MV-4-11 (cell line): ENCODE measurements around the gene DGKB.
A peak's percentile ranks its signal among the peaks of the same experiment; 100 is the strongest.

Experiments used
- DNase-seq: peaks from one replicate; lab custom pipeline; 2025; lab: John Stamatoyannopoulos, UW

DGKB gene

DNA sequence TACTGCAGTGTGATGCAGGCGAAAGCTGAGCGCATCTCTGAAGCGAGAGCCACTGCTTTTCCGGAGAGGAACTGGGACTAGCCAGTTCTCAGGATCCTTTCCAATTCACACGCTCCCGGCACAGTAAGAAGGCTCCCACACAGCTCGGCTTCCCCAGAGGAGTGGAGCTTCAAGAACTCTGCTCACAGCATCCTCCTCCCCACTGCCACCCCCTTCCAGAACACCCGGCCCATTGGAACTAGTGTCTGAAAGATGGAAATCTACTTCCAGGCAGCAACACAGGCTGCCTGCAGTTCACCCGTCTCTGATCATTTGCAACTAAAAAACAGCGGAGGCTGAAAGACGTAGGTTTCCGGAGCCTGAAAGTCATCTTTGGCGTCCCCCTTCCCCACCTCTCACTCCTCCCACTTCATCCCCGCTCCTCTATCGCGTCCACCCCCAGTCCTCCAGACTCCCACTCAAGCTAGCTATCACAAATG is at the start of gene DGKB:
Gene DGKB (minus strand): TSS at position 163 of the 479 bp plus-strand sequence.
- DNase-seq: no peak

GRCh38 chr7:14950013-14950412 is 47.5 kb upstream of the DGKB start:
- DNase-seq: no peak

GRCh38 chr7:14938181-14938580 is 35.6 kb upstream of the DGKB start:
- no peak for DNase-seq

GRCh38 chr7:14937581-14937980 is 35.0 kb upstream of the DGKB start:
- DNase-seq: peak; percentile 27

DNA sequence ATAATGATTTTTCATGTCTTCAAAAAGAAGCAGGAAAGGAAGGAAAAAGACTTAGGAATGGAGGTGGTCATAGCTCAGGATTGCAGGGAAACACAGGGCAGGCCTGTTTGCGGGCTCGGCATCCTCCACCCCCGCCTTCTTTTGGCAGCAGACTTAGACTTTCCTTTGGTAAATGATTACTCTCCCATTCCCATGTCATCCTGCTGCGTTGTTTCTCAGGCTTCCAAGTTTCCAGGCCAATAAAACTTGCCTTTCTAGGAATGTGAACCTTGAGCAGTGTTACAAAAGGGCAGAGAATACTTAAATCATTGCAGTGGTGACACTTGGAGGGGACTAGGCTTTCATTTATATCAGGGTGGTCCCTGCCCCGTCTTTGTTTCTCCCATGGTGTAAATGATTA is 34.0 kb upstream of the DGKB start:
- DNase-seq: no peak

- no peak for DNase-seq
Observed at GRCh38 chr7:14934839-14935238, 32.3 kb upstream of the DGKB start.

GRCh38 chr7:14931511-14932215 is 29.1 kb upstream of the DGKB start:
- DNase-seq: no peak

- no peak for DNase-seq
Observed at GRCh38 chr7:14924398-14924797, 21.8 kb upstream of the DGKB start.

GRCh38 chr7:14911077-14911476 is 8.5 kb upstream of the DGKB start:
- DNase-seq: no peak

GRCh38 chr7:14908697-14909096 is 6.1 kb upstream of the DGKB start:
- DNase-seq: no peak

GRCh38 chr7:14905764-14906163 is 3.2 kb upstream of the DGKB start:
- no peak for DNase-seq

- DNase-seq: no peak
Observed at GRCh38 chr7:14900051-14900450, 2.5 kb downstream of the DGKB start.

DNA sequence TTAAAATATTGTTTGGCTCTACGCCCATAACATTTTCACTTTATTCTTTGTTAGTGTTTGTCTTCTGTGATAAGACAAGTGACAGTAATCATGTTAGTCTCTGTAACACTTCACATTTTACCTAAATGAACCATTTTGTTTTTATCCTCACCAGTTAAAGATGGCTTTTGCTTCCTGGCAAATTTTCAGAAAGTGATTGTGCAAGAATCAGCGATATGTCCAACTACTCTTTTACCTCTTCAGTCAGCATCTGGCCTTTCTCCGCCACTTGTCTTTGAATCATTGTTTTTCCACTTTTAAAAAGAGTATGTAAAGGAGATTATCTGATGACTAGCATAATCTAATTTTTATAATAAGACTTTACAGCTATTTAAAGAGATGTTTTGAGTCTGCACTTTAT is 3.5 kb downstream of the DGKB start:
- DNase-seq: no peak

DNA sequence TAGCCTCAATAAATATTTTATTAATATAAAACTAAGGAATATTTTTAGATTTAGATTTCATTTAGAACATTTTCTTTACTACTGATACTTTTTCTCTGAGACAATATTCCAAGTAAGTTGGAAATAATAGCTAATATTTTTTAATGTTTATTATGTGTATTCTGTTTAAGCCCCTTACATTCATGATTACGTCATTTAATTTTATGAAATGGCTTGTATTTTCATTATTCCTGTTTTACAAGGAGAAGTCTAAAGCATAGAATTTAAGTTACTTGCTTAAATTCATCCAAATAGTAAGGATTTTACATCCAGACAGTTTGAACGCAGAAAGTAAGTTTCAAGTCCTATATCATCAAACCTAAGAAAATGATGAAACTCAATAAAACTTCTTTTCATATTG is 6.1 kb downstream of the DGKB start:
- DNase-seq: no peak

- no peak for DNase-seq
Observed at GRCh38 chr7:14894826-14895225, 7.7 kb downstream of the DGKB start.

GRCh38 chr7:14892961-14893360 is 9.6 kb downstream of the DGKB start:
- no peak for DNase-seq

DNA sequence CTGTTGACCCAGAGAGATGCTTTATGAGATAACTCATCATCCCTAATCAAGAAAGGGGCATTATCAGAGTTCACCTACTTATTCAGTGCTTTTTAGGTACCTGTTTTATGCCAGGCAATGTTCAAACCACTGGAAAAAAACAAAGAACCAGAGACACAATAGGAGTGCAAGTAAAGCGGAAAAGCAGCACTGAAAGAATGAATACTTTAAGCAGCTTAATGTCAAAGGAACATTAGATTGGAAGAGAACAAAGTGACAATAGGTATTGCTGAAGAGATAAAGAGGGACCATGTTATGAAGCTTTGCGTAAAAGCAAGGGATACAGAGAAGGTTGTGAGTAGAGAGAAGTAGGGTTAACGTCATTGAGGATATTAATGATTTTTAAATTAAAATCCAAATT is 11.3 kb downstream of the DGKB start:
- no peak for DNase-seq

GRCh38 chr7:14888962-14889361 is 13.6 kb downstream of the DGKB start:
- no peak for DNase-seq

DNA sequence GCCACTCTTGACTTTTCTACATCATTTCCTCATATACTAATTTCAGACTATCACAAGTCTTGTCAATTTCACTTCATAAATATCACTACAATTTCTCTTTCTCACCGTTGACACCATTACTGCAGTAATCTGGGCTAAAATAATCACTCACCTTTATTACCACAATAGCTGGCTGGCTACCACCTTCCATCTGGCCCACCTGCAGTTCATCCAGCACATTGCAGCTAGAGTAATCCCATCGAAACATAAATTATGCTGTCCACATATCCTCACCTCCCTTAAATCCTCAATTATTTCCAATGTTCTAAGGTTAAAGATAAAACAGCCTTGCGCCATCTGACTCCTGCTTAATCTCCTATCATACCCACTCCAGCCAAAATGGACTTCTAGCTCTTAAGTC is 16.0 kb downstream of the DGKB start:
- DNase-seq: no peak

DNA sequence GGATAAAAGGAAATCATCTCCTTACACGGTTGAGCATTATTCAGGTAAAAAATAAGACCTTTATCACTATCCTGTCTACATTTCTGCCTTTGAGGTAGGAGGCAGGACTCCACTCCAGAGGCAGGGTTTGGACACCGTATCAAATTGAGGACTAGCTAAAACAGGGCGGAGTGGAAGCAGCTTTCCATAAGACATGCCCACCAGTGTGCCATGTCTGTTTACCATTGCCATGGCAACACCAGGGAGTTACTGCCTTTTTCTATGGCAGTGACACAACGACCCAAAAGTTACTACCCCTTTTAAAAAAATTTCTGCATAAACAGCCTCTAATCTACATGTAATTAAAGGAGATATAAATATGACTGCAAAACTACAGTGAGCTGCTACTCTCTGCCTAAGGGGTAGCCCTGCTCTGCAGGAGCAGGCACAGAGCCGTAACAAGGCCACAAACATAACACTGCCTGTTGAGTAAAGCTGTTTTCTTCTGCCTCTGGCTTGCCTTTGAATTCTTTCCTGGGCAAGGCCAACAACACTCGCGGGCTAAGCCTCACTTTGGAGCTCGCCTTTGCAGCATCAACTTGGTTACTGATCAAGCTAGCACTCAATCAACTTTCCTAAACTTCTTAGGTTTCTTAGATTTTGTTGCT is 26.5 kb downstream of the DGKB start:
- no peak for DNase-seq

DNA sequence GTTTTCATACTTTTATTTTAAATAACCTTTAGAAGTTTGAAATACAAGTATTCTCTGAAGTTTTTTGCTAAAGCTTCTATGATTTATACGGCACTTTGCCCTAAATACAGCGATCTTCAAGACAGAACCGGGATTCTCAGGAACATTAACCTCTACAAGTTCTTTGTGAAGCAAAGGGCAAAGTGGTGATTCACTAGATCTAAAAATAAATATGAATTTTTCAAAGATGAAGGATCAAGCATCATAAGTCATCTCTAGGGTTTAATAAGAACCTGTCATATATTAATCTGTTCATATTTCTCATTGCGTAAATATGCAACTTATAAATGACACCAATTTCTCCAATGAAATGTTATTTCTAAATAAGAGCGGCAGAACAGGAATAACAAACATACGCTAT is 30.7 kb downstream of the DGKB start:
- DNase-seq: no peak

- DNase-seq: no peak
Observed at GRCh38 chr7:14870394-14870793, 32.2 kb downstream of the DGKB start.

DNA sequence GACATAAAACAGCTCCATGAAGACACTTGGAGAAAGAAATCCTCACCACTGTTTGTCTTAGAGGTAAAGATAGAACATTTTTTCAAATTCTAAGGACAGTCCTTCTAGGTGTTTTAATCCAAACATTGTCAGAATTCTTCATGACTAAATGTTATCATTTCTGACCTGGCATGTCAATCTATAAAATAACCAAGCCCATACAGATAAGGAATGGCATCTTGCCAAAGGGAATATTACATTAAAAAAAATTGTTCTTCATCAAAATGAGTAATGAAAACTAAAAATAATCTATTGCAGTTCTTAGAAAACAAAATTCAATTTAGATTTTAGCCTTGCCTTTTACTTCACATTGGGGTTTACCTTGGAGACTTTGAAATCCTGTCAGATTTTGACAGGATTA is 33.6 kb downstream of the DGKB start:
- DNase-seq: no peak

DNA sequence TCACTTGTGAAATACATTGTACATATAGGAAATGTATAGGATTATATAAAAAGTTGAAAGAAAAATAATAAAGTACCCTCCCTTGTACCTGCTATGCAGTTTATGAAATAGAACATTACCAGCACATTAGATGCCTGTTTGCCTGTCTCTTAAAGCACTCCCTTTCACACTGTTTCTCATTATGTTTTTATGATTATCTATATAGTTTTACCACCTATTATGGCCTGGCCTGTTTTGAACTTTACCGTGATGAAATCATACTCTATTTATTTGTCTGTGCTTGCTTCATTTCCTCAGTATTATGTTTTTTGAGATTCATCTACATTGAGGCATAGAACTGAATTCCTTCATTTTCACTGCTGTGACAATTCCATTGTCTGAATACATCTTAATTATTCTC is 41.1 kb downstream of the DGKB start:
- DNase-seq: no peak
